NCI-H2081 treated with DMSO at 0.1 percent for 48 hours (cell line): Measurements from ENCODE around the gene FANCM.
"Not testable (repeated sequence)": the region's sequence is repeated elsewhere in the genome, so short reads cannot be mapped to it uniquely, and the experiment has no call there.

Experiments used
- DNase-seq: peaks from one replicate; lab custom pipeline; 2025; lab: John Stamatoyannopoulos, UW

The FANCM gene

GRCh38 chr14:45140661-45141187 lies 5.0 kb downstream of the FANCM start:
- DNase-seq = no peak

- not testable (repeated sequence) for DNase-seq
Observed at GRCh38 chr14:45142083-45142482, 6.4 kb downstream of the FANCM start.

GRCh38 chr14:45144658-45145057 lies 8.9 kb downstream of the FANCM start:
- no peak for DNase-seq

- no peak for DNase-seq
Observed at GRCh38 chr14:45145214-45145613, 9.5 kb downstream of the FANCM start.

- DNase-seq = no peak
Observed at GRCh38 chr14:45149602-45150001, 13.9 kb downstream of the FANCM start.

GRCh38 chr14:45150386-45150890 lies 14.7 kb downstream of the FANCM start:
- DNase-seq = no peak

- no peak for DNase-seq
Observed at GRCh38 chr14:45156067-45156466, 20.3 kb downstream of the FANCM start.

- DNase-seq = no peak
Observed at GRCh38 chr14:45169906-45170305, 34.2 kb downstream of the FANCM start.

- DNase-seq = no peak
Observed at GRCh38 chr14:45177076-45177475, 41.3 kb downstream of the FANCM start.

GRCh38 chr14:45181329-45181728 lies 45.6 kb downstream of the FANCM start:
- no peak for DNase-seq

- no peak for DNase-seq
Observed at GRCh38 chr14:45181806-45182205, 46.1 kb downstream of the FANCM start.

GRCh38 chr14:45185100-45185814 lies 49.5 kb downstream of the FANCM start:
- DNase-seq = no peak

- no peak for DNase-seq
Observed at GRCh38 chr14:45194964-45195363, 59.2 kb downstream of the FANCM start.

GRCh38 chr14:45198551-45198950 lies 62.8 kb downstream of the FANCM start:
- DNase-seq = no peak

GRCh38 chr14:45199230-45199629 lies 63.5 kb downstream of the FANCM start:
- DNase-seq = no peak

GRCh38 chr14:45201905-45202304 lies 66.2 kb downstream of the FANCM start:
- DNase-seq = no peak

GRCh38 chr14:45204241-45204640 lies 68.5 kb downstream of the FANCM start:
- no peak for DNase-seq

GRCh38 chr14:45210159-45210558 lies 74.4 kb downstream of the FANCM start:
- DNase-seq = no peak

GRCh38 chr14:45211295-45211694 lies 75.6 kb downstream of the FANCM start:
- DNase-seq = no peak

GRCh38 chr14:45212231-45212630 lies 76.5 kb downstream of the FANCM start:
- DNase-seq = no peak

- not testable (repeated sequence) for DNase-seq
Observed at GRCh38 chr14:45213716-45214115, 78.0 kb downstream of the FANCM start.

GRCh38 chr14:45214341-45214740 lies 78.6 kb downstream of the FANCM start:
- DNase-seq = not testable (repeated sequence)

GRCh38 chr14:45222485-45223262 lies 86.9 kb downstream of the FANCM start:
- DNase-seq = no peak
